Esophagus squamous epithelium (tissue), 4 donors: ENCODE measurements around the gene NPAS1.

Experiments
- CTCF ChIP-seq, 6 experiments: fragments of 450-650 bp in 4 of 6; fragments of 200-600 bp in 2 of 6; sonication (generic) in 2 of 6; IDR thresholded peaks; one replicate each; pipeline ENCODE4 v1.5.1; 2016 to 2019; ENCODE audit warnings: antibody characterized with exemption in 6 of 6, mild to moderate bottlenecking in 4 of 6, moderate library complexity in 4 of 6
- POLR2A ChIP-seq, 4 donors: fragments of 450-650 bp; IDR thresholded peaks; one replicate each; pipeline ENCODE4 v1.6.1; 2017; ENCODE audit warnings: antibody characterized with exemption in 4 of 4, mild to moderate bottlenecking in 4 of 4, moderate library complexity in 3 of 4

DNA sequence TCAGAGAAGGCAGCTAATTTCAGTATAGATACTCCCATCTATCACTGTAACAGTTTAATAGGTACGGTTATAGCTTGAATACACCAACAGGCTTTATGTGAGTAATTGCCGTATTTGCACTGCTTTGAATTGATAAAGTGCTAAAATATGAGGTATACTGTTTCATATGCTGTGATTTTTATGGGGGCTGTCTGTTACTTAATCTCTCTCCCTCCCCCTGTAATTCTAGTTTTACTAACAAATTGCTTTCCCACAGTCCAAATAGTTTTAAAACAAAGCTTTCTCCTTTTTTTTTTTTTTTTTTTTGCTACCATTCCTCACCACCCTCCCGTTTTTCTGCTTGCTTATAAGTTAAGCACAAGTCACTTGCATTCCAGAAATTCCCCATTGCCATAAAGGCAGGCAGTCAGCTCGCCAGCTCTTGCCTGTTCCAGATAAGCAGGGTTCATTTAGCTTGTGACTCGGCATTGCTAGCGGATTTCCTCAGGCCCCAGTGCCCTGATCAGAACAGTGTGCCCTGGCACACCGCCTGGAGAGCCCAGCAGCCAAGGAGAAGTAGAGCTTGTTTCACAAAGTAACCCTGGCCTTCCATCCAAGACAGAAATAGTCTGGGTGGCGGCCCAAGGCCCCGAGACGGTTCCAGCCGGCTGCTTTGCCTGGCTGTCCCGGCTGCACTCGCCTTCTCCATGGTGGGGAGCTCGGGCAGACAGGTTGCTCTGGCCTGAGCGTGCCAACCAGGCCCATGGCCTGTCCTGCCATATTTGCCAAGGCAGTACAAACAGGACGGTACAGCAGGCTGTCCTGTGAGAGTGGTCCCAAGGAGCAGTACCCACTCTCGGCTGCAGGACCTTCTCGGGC is 43.5 kb upstream of the NPAS1 start:
- TF ChIP-seq CTCF (IDR thresholded peaks at IDR 0.05) = no peak
- TF ChIP-seq POLR2A (IDR thresholded peaks at IDR 0.05) = no peak
